Neuronal stem cell (in vitro differentiated cells): ENCODE data around the gene ANXA8L1.
"Not testable (repeated sequence)": the region's sequence is repeated elsewhere in the genome, so short reads cannot be mapped to it uniquely, and the experiment has no call there.

ENCODE experiments used
- DNase-seq: peaks from one replicate; pipeline ENCODE4 v3.0.0-alpha.2; 2013; ENCODE audit warnings: low spot score
- H2AFZ ChIP-seq: one replicate; pipeline ENCODE4 v1.6.1; 2013; ENCODE audit warnings: mild to moderate bottlenecking, low read length, inconsistent platforms
- H2AK5ac ChIP-seq: 2 replicates; pipeline ENCODE4 v1.6.1; 2013; ENCODE audit warnings: low read depth, mild to moderate bottlenecking, inconsistent platforms, low read length, moderate library complexity, mixed read lengths
- H2BK120ac ChIP-seq: 2 replicates; pipeline ENCODE4 v1.6.1; 2013; ENCODE audit warnings: low read depth, mild to moderate bottlenecking, inconsistent platforms, low read length, moderate library complexity, mixed read lengths
- H2BK12ac ChIP-seq: one replicate; pipeline ENCODE4 v1.6.1; 2013; ENCODE audit warnings: low read length, inconsistent platforms
- H2BK15ac ChIP-seq: 2 replicates; pipeline ENCODE4 v1.6.1; 2013; ENCODE audit warnings: mild to moderate bottlenecking, low read length, inconsistent platforms, mixed read lengths
- H2BK5ac ChIP-seq: one replicate; pipeline ENCODE4 v1.6.1; 2013; ENCODE audit warnings: inconsistent platforms, mild to moderate bottlenecking, low read length, moderate library complexity
- H3K14ac ChIP-seq: one replicate; pipeline ENCODE4 v1.6.1; 2013; ENCODE audit warnings: low read length, inconsistent platforms
- H3K18ac ChIP-seq: 2 replicates; pipeline ENCODE4 v1.6.1; 2013; ENCODE audit warnings: low read length, inconsistent platforms
- H3K23ac ChIP-seq: 2 replicates; pipeline ENCODE4 v1.6.1; 2013; ENCODE audit warnings: low read depth, mild to moderate bottlenecking, mixed read lengths, low read length, inconsistent platforms; ENCODE audit not compliant: poor library complexity
- H3K27ac ChIP-seq: replicated peaks from 3 replicates; pipeline ENCODE4 v1.5.1; 2013; ENCODE audit warnings: low read length, inconsistent platforms
- H3K27me3 ChIP-seq, 3 experiments: 2 replicates each; pipeline ENCODE4 v1.6.1; 2013; ENCODE audit warnings: low read length in 3 of 3, mild to moderate bottlenecking in 2 of 3, inconsistent platforms in 1 of 3, low read depth in 1 of 3, mixed read lengths in 1 of 3, moderate library complexity in 1 of 3; ENCODE audit not compliant: control insufficient read depth in 3 of 3, insufficient read depth in 3 of 3
- H3K36me3 ChIP-seq, 2 donors: replicated peaks in 1 of 2; 2 replicates each; pipeline ENCODE4 v1.6.1; 2013; ENCODE audit warnings: low read length in 2 of 2; ENCODE audit not compliant: control insufficient read depth in 2 of 2, insufficient read depth in 2 of 2
- H3K4ac ChIP-seq: 2 replicates; pipeline ENCODE4 v1.6.1; 2013; ENCODE audit warnings: inconsistent platforms, mild to moderate bottlenecking, low read length, moderate library complexity
- H3K4me1 ChIP-seq, 2 donors: 1 replicate in 1 of 2; 2 replicates in 1 of 2; pipeline ENCODE4 v1.6.1; 2013; ENCODE audit warnings: low read length in 2 of 2, low read depth in 1 of 2; ENCODE audit not compliant: control insufficient read depth in 2 of 2, insufficient read depth in 1 of 2
- H3K4me2 ChIP-seq: one replicate; pipeline ENCODE4 v1.6.1; 2013; ENCODE audit warnings: mild to moderate bottlenecking, low read length, inconsistent platforms; ENCODE audit not compliant: insufficient read depth, poor library complexity, severe bottlenecking
- H3K4me3 ChIP-seq, 2 donors: 2 replicates each; pipeline ENCODE4 v1.5.1; 2013; ENCODE audit warnings: low read length in 2 of 2, mild to moderate bottlenecking in 2 of 2, inconsistent platforms in 1 of 2, moderate library complexity in 1 of 2
- H3K79me1 ChIP-seq: one replicate; pipeline ENCODE4 v1.6.1; 2013; ENCODE audit warnings: low read depth, mild to moderate bottlenecking, inconsistent platforms, low read length, moderate library complexity
- H3K9ac ChIP-seq: one replicate; pipeline ENCODE4 v1.6.1; 2013; ENCODE audit warnings: mild to moderate bottlenecking, low read depth, low read length, inconsistent platforms; ENCODE audit not compliant: poor library complexity
- H3K9me3 ChIP-seq, 2 donors: replicated peaks in 1 of 2; 2 replicates each; pipeline versions ENCODE3 to v1.6.1; 2013; ENCODE audit warnings: low read length in 2 of 2, mild to moderate bottlenecking in 2 of 2, inconsistent platforms in 1 of 2, low read depth in 1 of 2, mixed read lengths in 1 of 2, moderate library complexity in 1 of 2; ENCODE audit not compliant: control insufficient read depth in 2 of 2, insufficient read depth in 1 of 2
- H4K8ac ChIP-seq: one replicate; pipeline ENCODE4 v1.6.1; 2013; ENCODE audit warnings: low read depth, mild to moderate bottlenecking, inconsistent platforms, low read length, moderate library complexity
- H4K91ac ChIP-seq: one replicate; pipeline ENCODE4 v1.6.1; 2013; ENCODE audit warnings: low read length, low read depth, mild to moderate bottlenecking, inconsistent platforms; ENCODE audit not compliant: poor library complexity
- WGBS, 2 donors: extraction: QIAGEN DNeasy Blood & Tissue Kit; methylation state at CpG; one replicate each; pipeline ENCODE4 v1.1.7; 2013; ENCODE audit warnings: missing lambda C conversion rate in 2 of 2, mixed read lengths in 1 of 2; ENCODE audit not compliant: insufficient read length in 2 of 2, insufficient replicate concordance in 1 of 2; ENCODE audit errors: extremely low coverage in 2 of 2; 5-methylcytosine and 5-hydroxymethylcytosine counted together

The ANXA8L1 gene

DNA sequence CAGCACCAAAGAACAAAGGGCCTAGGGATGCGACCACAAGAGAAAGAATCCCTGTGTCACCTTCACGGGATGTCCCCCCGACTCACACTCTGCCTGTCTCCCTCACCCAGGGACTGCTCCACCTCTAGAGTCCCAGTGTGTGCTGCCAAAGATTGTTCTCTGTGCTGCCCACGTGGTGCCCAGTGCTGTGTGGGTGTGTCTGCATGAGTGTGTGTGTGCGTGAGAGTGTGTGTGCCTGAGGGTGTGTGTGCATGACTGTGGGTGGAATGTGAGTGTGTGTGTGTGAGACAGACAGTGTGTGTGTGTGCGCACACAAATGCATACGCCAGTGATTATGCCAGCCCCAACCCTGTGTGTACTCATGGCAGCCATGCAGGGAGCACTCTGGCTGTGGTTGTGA lies 10.3 kb downstream of the ANXA8L1 start:
- H3K4me2 ChIP-seq: not testable (repeated sequence)
- no CpG with 5 or more reads among the region's 7 CpGs for WGBS, 2 donors

DNA sequence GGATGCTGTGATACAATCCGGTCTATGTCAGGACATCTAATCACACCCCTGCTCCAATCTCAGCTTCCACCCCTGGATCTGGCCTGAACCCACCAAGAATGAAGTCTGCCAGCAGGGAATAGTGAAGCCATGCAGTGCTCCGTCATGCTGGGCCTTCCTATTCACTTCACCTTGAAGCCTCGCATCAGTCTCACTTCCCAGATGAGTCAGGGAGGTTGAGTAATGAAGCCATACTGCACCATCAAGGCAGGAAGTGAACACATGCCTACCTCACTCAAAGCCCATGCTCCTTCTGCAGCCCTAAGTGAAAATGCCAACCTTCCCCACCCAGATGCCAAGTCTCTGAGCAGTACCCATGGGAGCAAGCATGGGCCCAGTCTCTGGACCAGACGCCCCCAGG lies 11.1 kb downstream of the ANXA8L1 start:
- H3K23ac ChIP-seq, H3K14ac ChIP-seq, H3K18ac ChIP-seq, H3K27ac ChIP-seq, H4K8ac ChIP-seq, H3K27me3 ChIP-seq, H3K4me1 ChIP-seq, H3K4ac ChIP-seq, H3K9ac ChIP-seq, H3K79me1 ChIP-seq, H2BK12ac ChIP-seq, H3K36me3 ChIP-seq, H2BK120ac ChIP-seq, H2AK5ac ChIP-seq, H2AFZ ChIP-seq, H3K4me2 ChIP-seq, H3K4me3 ChIP-seq, H2BK15ac ChIP-seq, H4K91ac ChIP-seq, H2BK5ac ChIP-seq, H3K9me3 ChIP-seq, DNase-seq: not testable (repeated sequence)
- WGBS, 2 donors: no CpG with 5 or more reads among the region's 4 CpGs

More for the DNA sequence above, 10.3 kb downstream of the ANXA8L1 start:
- H2BK15ac ChIP-seq, H3K4me3 ChIP-seq, H2AK5ac ChIP-seq, H2BK12ac ChIP-seq, H3K18ac ChIP-seq, H4K8ac ChIP-seq, H3K27ac ChIP-seq, H3K79me1 ChIP-seq, H4K91ac ChIP-seq, H3K9ac ChIP-seq, H2BK5ac ChIP-seq, H2BK120ac ChIP-seq, H3K27me3 ChIP-seq, H3K9me3 ChIP-seq, H3K36me3 ChIP-seq, H3K14ac ChIP-seq, DNase-seq, H2AFZ ChIP-seq, H3K4me1 ChIP-seq, H3K23ac ChIP-seq, H3K4ac ChIP-seq: not testable (repeated sequence)

DNA sequence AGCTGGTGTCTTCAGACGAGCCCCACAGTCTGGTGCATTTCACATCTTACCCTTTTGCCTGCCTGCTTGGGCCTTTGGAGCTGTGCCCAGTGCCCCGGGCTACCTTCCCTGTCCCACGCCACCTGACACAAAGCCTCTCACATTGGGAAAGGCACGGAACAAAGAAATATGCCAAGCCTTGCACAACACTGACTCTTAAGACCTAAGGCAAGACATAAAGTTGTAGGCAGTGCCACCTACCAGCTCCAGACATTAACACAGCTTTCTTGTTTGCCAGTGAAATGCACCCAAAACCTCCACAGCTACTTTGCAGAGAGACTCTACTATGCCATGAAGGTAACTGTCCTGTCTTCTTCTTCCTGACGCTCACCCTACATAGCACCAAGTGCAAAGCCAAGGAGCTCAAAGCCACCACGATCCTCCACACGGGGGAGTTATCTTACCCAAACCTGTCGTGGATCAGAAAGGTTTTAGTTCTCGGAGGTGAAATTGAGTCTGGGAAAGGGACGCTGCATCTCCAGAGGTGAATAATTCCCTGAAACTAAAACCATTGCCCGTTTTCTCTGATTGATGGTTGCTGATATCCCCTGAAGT lies 11.8 kb downstream of the ANXA8L1 start:
- not testable (repeated sequence) for H2AFZ ChIP-seq, H2BK120ac ChIP-seq, H3K4me3 ChIP-seq, H3K36me3 ChIP-seq, H3K9me3 ChIP-seq, DNase-seq, H2AK5ac ChIP-seq, H3K9ac ChIP-seq, H2BK5ac ChIP-seq, H2BK12ac ChIP-seq, H3K23ac ChIP-seq, H3K27me3 ChIP-seq, H4K91ac ChIP-seq, H3K27ac ChIP-seq, H4K8ac ChIP-seq, H3K18ac ChIP-seq, H3K79me1 ChIP-seq, H3K4me2 ChIP-seq, H3K4me1 ChIP-seq, H3K4ac ChIP-seq, H3K14ac ChIP-seq, H2BK15ac ChIP-seq
- WGBS, 2 donors: no CpG with 5 or more reads among the region's 11 CpGs

DNA sequence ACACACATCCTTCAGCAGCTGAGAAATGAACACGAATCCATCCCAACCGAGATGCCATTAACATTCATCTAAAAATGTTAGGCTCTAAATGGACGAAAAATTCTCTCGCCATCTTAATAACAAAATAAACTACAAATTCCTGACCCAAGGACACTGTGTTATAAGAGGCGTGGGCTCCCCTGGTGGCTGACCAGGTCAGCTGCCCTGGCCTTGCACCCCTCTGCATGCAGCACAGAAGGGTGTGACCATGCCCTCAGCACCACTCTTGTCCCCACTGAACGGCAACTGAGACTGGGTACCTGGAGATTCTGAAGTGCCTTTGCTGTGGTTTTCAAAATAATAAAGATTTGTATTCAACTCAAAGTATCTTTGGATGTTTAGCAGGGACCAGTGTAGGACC lies 15.8 kb downstream of the ANXA8L1 start:
- not testable (repeated sequence) for H2AK5ac ChIP-seq, H2BK15ac ChIP-seq, H3K27ac ChIP-seq, H3K4me1 ChIP-seq, H3K4me2 ChIP-seq, H3K36me3 ChIP-seq, H3K18ac ChIP-seq, H3K9ac ChIP-seq, H3K27me3 ChIP-seq, DNase-seq, H2BK120ac ChIP-seq, H3K4ac ChIP-seq, H4K8ac ChIP-seq, H3K79me1 ChIP-seq, H2BK12ac ChIP-seq, H3K4me3 ChIP-seq, H3K23ac ChIP-seq, H4K91ac ChIP-seq, H2AFZ ChIP-seq, H3K9me3 ChIP-seq, H3K14ac ChIP-seq, H2BK5ac ChIP-seq
- no CpG with 5 or more reads among the region's 6 CpGs for WGBS, 2 donors
